Right ventricle myocardium superior (tissue), 1 donor: ENCODE data around the gene SLC35D2. TPM values are rescaled to one million over a fixed set of nuclear protein-coding genes. Genes with fewer than 3 reads are reported as not detected.

Experiments
- ATAC-seq: fragments of 200-7000 bp; cut with Tn5 transposase; one replicate; pipeline ENCODE4 v1.9.1; 2020; ENCODE audit warnings: mild to moderate bottlenecking; ENCODE audit not compliant: poor library complexity
- DNase-seq: peaks from one replicate; pipeline ENCODE4 v3.0.0-alpha.2; 2020
- intact Hi-C: fragments of 100-400 bp; cut with DNase I; formaldehyde crosslinking; loops from one replicate; pipeline ENCODE4 v1.11.2; 2022
- total RNA-seq: library from RNA; stranded (reverse); fragmentation: NEBNext Ultra II Directional; extraction: Animal tissue kit (Norgen Biotek cat#: 25700); gene quantifications from one replicate; pipeline ENCODE4 v1.2.1, GENCODE V29; 2021
- donor health status: DM: no; HTN: yes; CAD: no; lungs with severe emphysema.

The SLC35D2 gene
- total RNA-seq, 1 donor from 2014 or later: 13.5 TPM

GRCh38 chr9:96281641-96282040, 101.9 kb downstream of the SLC35D2 start:
- intact Hi-C loops: no loop called here
- no peak for ATAC-seq
- no peak for DNase-seq

- no peak for DNase-seq
- ATAC-seq: no peak
- intact Hi-C loops: no loop called here
These were observed 103.6 kb downstream of the SLC35D2 start for GRCh38 chr9:96279932-96280331.

- DNase-seq (no peak), ATAC-seq (no peak)
- intact Hi-C loops: no loop called here
These were observed 108.6 kb downstream of the SLC35D2 start for GRCh38 chr9:96274939-96275338.

Other genes starting within 250 kb of the SLC35D2 start
- 1.3 TPM for gene HSD17B3, start 81.5 kb downstream of the SLC35D2 start, total RNA-seq
- 4.3 TPM for gene ZNF367, start 34.7 kb upstream of the SLC35D2 start, total RNA-seq
- 22.8 TPM for gene HABP4, start 66.5 kb upstream of the SLC35D2 start, total RNA-seq
- gene CDC14B, start 236.1 kb upstream of the SLC35D2 start, total RNA-seq: 15.1 TPM